Epithelial cell of proximal tubule (primary cell): ENCODE measurements around the gene FBLN2. TPM values are rescaled to one million over a fixed set of nuclear protein-coding genes. Genes with fewer than 3 reads are reported as not detected.

Source experiments
- DNase-seq: peaks from one replicate; pipeline ENCODE4 v3.0.0-alpha.2; 2011; ENCODE audit warnings: low read depth
- H3K4me3 ChIP-seq: 2 replicates; pipeline ENCODE4 v1.5.1; 2011; ENCODE audit warnings: low read depth, mild to moderate bottlenecking, low read length
- CTCF ChIP-seq: conservative IDR thresholded peaks from 2 replicates; pipeline ENCODE4 v1.5.1; 2012; ENCODE audit warnings: low read depth, mild to moderate bottlenecking, low read length
- total RNA-seq: library from RNA; depleted of rRNA; stranded (reverse); fragments of >200 nt; gene quantifications from 2 replicates; pipeline ENCODE4 v1.2.3, GENCODE V29; 2015

The FBLN2 gene
- total RNA-seq, 1 donor from 2014 or later: 1.1 TPM

GRCh38 chr3:13686367-13687160 is 137.6 kb downstream of the FBLN2 start:
- DNase-seq: no peak
- no peak for TF ChIP-seq CTCF
- H3K4me3 ChIP-seq: no peak overlapping the region

GRCh38 chr3:13687517-13687943 is 138.6 kb downstream of the FBLN2 start:
- H3K4me3 ChIP-seq: no peak overlapping the region
- no peak for DNase-seq
- no peak for TF ChIP-seq CTCF

Other genes with a start within 250 kb of the FBLN2 start
- gene NUP210, start 128.8 kb upstream of the FBLN2 start, total RNA-seq: 40.1 and 56.9 TPM in 2 replicates
- gene HDAC11, start 68.8 kb upstream of the FBLN2 start, total RNA-seq: 8.8 and 9.8 TPM in 2 replicates